HFFc6 (cell line): ENCODE measurements around the gene SSU72. TPM values are rescaled to one million over a fixed set of nuclear protein-coding genes. Genes with fewer than 3 reads are reported as not detected.
"Not testable (repeated sequence)": the region's sequence is repeated elsewhere in the genome, so short reads cannot be mapped to it uniquely, and the experiment has no call there.

Experiments used
- DNase-seq: peaks from one replicate; pipeline ENCODE4 v3.0.0-alpha.2; 2018
- H3K27ac Mint-ChIP-seq: 2 replicates; pipeline ENCODE4 v1.8.0; 2020; ENCODE audit warnings: mild to moderate bottlenecking, mixed read lengths
- H3K27me3 Mint-ChIP-seq: 2 replicates; pipeline ENCODE4 v1.8.0; 2021; ENCODE audit warnings: mild to moderate bottlenecking, moderate library complexity, mixed read lengths; ENCODE audit not compliant: insufficient read depth
- H3K36me3 Mint-ChIP-seq: 2 replicates; pipeline ENCODE4 v1.8.0; 2021; ENCODE audit warnings: low read depth, mixed read lengths
- H3K4me1 Mint-ChIP-seq: 2 replicates; pipeline ENCODE4 v1.8.0; 2020; ENCODE audit warnings: low read depth, mixed read lengths
- H3K4me3 Mint-ChIP-seq: 2 replicates; pipeline ENCODE4 v1.8.0; 2020; ENCODE audit warnings: mild to moderate bottlenecking, moderate library complexity, mixed read lengths
- H3K9me3 Mint-ChIP-seq: 2 replicates; pipeline ENCODE4 v1.8.0; 2020; ENCODE audit warnings: mild to moderate bottlenecking, mixed read lengths
- CTCF ChIP-seq: fragments of 200-600 bp; sonication (generic); IDR thresholded peaks from 2 replicates; pipeline ENCODE4 v1.5.0; 2021; ENCODE audit warnings: antibody characterized with exemption, mild to moderate bottlenecking
- total RNA-seq, 6 experiments: library from RNA; stranded (reverse); fragmentation: NEBNext Ultra II Directional; extraction: Animal tissue kit (Norgen Biotek cat#: 25700); gene quantifications; 2 replicates in 1 of 6; 3 replicates in 5 of 6; pipeline ENCODE4 v1.2.3, GENCODE V29; 2021

Gene SSU72
- total RNA-seq, 6 experiments from 2014 or later: 132 to 156 (median 137) TPM

GRCh38 chr1:1561801-1562470 lies 12.7 kb downstream of the SSU72 start:
- Mint-ChIP-seq H3K27ac (no peak overlapping the region), H3K4me3 (no peak overlapping the region), H3K36me3 (peaks cover 29% of the 10 kb centered on the region), H3K4me1 (no peaks in the 10 kb centered on the region), H3K9me3 (no peaks in the 10 kb centered on the region), H3K27me3 (no peaks in the 10 kb centered on the region; the same call in 1 of the 2 replicates)
- DNase-seq: no peak
- no peak for TF ChIP-seq CTCF

- H3K4me1 Mint-ChIP-seq: peaks cover 4% of the 10 kb centered on the region
- H3K27ac Mint-ChIP-seq: no peak overlapping the region
- H3K4me3 Mint-ChIP-seq: no peak overlapping the region
- DNase-seq: no peak
- no peak for TF ChIP-seq CTCF
- H3K36me3 Mint-ChIP-seq: peaks cover 25% of the 10 kb centered on the region
- no peaks in the 10 kb centered on the region for H3K9me3 Mint-ChIP-seq
- H3K27me3 Mint-ChIP-seq: no peaks in the 10 kb centered on the region; the same call in 1 of the 2 replicates
These were observed 14.5 kb downstream of the SSU72 start for GRCh38 chr1:1560178-1560577.

GRCh38 chr1:1559066-1559465 lies 15.6 kb downstream of the SSU72 start:
- Mint-ChIP-seq H3K4me3 (no peak overlapping the region), H3K27ac (no peak overlapping the region), H3K9me3 (no peaks in the 10 kb centered on the region), H3K36me3 (peaks cover 18% of the 10 kb centered on the region), H3K27me3 (no peaks in the 10 kb centered on the region; the same call in 1 of the 2 replicates), H3K4me1 (peaks cover 11% of the 10 kb centered on the region)
- TF ChIP-seq CTCF: no peak
- no peak for DNase-seq

GRCh38 chr1:1558591-1558990 lies 16.1 kb downstream of the SSU72 start:
- no peaks in the 10 kb centered on the region for H3K9me3 Mint-ChIP-seq
- H3K36me3 Mint-ChIP-seq: peaks cover 14% of the 10 kb centered on the region
- TF ChIP-seq CTCF: no peak
- H3K4me1 Mint-ChIP-seq: peaks cover 11% of the 10 kb centered on the region
- no peak overlapping the region; the same call in 1 of the 2 replicates for H3K27ac Mint-ChIP-seq
- no peak overlapping the region for H3K4me3 Mint-ChIP-seq
- H3K27me3 Mint-ChIP-seq: no peaks in the 10 kb centered on the region; the same call in 1 of the 2 replicates
- no peak for DNase-seq

- H3K4me1 Mint-ChIP-seq: peaks cover 11% of the 10 kb centered on the region
- not testable (repeated sequence) for H3K9me3 Mint-ChIP-seq, DNase-seq, H3K27ac Mint-ChIP-seq, H3K27me3 Mint-ChIP-seq, H3K4me3 Mint-ChIP-seq
- H3K36me3 Mint-ChIP-seq: peaks cover 13% of the 10 kb centered on the region
These were observed 17.0 kb downstream of the SSU72 start for GRCh38 chr1:1557688-1558087.

GRCh38 chr1:1556961-1557360 lies 17.7 kb downstream of the SSU72 start:
- H3K27ac Mint-ChIP-seq, H3K27me3 Mint-ChIP-seq, H3K9me3 Mint-ChIP-seq, H3K4me3 Mint-ChIP-seq, H3K36me3 Mint-ChIP-seq, DNase-seq: not testable (repeated sequence)
- peaks cover 12% of the 10 kb centered on the region for H3K4me1 Mint-ChIP-seq
